ENCODE data around the gene MOB3B. TPM values are rescaled to one million over a fixed set of nuclear protein-coding genes. Genes with fewer than 3 reads are reported as not detected.
"Not testable (repeated sequence)": the region's sequence is repeated elsewhere in the genome, so short reads cannot be mapped to it uniquely, and the experiment has no call there.

Gene MOB3B
- total RNA-seq, 1 experiment from 2014 or later: 0.19 TPM

DNA sequence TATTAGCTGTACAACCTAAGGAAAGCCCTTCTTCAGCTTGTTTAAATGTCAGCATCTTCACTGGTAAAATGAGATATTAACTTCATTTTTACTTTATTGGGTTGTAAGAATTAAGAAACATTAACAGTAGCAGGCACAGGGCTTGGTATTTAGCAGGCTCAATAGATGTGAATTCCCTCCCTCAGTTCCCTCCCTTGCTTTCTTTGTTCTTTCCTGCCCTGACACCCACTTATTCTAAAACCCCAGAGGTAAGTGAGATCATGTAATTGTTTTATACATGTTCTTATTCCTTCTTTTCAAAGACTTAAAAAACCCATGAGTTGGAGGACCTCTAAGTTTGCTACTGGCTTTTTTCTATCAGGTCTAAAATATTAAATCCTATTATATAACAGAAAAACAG lies 78.9 kb downstream of the MOB3B start:
- Histone ChIP-seq H3K27ac (ENCODE audit: low read depth, low read length, poor library complexity, severe bottlenecking) (no peak overlapping the region), H3K4me1 (ENCODE audit: insufficient read depth, low read length, poor library complexity, severe bottlenecking) (no peaks in the 10 kb centered on the region), H3K36me3 (ENCODE audit: insufficient read depth, low read length, poor library complexity, severe bottlenecking) (no peaks in the 10 kb centered on the region), H3K9me3 (ENCODE audit: low read depth, low read length, poor library complexity, severe bottlenecking) (no peaks in the 10 kb centered on the region), H3K27me3 (replicated peaks; ENCODE audit: insufficient read depth, low read depth, low read length, poor library complexity) (no peaks in the 10 kb centered on the region), H3K4me3 (ENCODE audit: low read depth, low read length, poor library complexity, severe bottlenecking) (no peak overlapping the region)
- BruUV-seq (replicated peaks): no TSS peak
- no peak for DNase-seq (ENCODE audit: low spot score)
- TF ChIP-seq, protein P1, sequence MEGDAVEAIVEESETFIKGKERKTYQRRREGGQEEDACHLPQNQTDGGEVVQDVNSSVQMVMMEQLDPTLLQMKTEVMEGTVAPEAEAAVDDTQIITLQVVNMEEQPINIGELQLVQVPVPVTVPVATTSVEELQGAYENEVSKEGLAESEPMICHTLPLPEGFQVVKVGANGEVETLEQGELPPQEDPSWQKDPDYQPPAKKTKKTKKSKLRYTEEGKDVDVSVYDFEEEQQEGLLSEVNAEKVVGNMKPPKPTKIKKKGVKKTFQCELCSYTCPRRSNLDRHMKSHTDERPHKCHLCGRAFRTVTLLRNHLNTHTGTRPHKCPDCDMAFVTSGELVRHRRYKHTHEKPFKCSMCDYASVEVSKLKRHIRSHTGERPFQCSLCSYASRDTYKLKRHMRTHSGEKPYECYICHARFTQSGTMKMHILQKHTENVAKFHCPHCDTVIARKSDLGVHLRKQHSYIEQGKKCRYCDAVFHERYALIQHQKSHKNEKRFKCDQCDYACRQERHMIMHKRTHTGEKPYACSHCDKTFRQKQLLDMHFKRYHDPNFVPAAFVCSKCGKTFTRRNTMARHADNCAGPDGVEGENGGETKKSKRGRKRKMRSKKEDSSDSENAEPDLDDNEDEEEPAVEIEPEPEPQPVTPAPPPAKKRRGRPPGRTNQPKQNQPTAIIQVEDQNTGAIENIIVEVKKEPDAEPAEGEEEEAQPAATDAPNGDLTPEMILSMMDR (conservative IDR thresholded peaks at IDR 0.05; ENCODE audit: low read depth, low read length): no peak
- TF ChIP-seq EZH2 (IDR thresholded peaks at IDR 0.05; ENCODE audit: borderline replicate concordance, low read depth, low read length, poor library complexity, severe bottlenecking): no peak
- ChIA-PET POLR2A (ENCODE audit: low non-redundant PET) (no interaction called here), CTCF (no interaction called here)
- intact Hi-C loops (cut with micrococcal nuclease; ENCODE audit: unreplicated experiment): no loop called here

DNA sequence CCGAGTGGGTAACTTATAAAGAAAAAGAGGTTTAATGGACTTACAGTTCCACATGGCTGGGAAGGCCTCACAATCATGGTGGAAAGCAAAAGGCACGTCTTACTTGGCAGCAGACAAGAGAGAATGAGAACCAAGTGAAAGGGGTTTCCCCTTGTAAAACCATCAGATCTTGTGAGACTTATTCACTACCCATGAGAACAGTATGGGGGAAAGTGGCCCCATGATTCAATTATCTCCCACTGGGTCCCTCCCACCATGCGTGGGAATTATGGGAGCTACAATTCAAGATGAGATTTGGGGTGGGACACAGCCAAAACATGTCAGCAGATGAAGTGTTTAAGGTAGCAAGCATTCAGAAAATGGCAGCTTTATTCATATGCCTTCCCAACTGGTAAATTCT lies 81.3 kb downstream of the MOB3B start:
- DNase-seq (ENCODE audit: low spot score); H3K4me3 ChIP-seq (ENCODE audit: low read depth, low read length, poor library complexity, severe bottlenecking); H3K9me3 ChIP-seq (ENCODE audit: low read depth, low read length, poor library complexity, severe bottlenecking); CTCF ChIA-PET; H3K36me3 ChIP-seq (ENCODE audit: insufficient read depth, low read length, poor library complexity, severe bottlenecking); H3K27me3 ChIP-seq (replicated peaks; ENCODE audit: insufficient read depth, low read depth, low read length, poor library complexity); H3K27ac ChIP-seq (ENCODE audit: low read depth, low read length, poor library complexity, severe bottlenecking); intact Hi-C loops (cut with micrococcal nuclease; ENCODE audit: unreplicated experiment); BruUV-seq (replicated peaks); POLR2A ChIA-PET (ENCODE audit: low non-redundant PET); H3K4me1 ChIP-seq (ENCODE audit: insufficient read depth, low read length, poor library complexity, severe bottlenecking): not testable (repeated sequence)

DNA sequence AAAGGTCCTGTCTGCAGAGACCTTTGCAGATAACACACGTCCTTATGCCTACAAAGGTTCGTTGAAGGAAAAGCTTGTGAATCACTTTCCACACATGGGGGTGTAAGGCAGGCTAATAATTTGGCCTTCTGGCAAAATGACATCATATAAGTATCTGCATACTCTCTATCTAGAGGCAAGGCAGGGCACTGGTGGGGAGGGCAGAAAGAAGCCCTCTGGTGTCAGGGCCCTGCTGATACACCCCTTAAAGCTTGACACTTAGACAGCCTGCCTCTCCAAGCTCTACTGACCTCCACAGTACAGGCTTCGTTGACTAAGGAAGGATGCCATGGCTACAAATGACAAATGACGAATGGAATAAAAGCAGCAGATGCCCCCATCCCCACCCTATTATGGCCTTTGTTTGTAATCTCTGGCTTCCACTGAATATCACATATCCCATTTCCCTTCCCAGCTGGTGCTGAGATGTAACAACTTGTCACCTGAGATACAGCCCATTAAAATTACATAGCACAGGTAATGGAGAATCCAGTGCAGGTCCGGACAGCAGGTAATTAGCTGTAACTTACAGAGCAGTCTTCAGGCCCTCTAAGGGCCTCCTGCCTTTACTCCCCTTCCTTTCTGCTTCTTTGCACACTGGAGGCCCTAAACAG lies 82.5 kb downstream of the MOB3B start:
- no peaks in the 10 kb centered on the region for H3K27me3 ChIP-seq (replicated peaks; ENCODE audit: insufficient read depth, low read depth, low read length, poor library complexity)
- BruUV-seq (replicated peaks): no TSS peak
- no peaks in the 10 kb centered on the region for H3K4me1 ChIP-seq (ENCODE audit: insufficient read depth, low read length, poor library complexity, severe bottlenecking)
- DNase-seq (ENCODE audit: low spot score): no peak
- intact Hi-C loops (cut with micrococcal nuclease; ENCODE audit: unreplicated experiment): no loop called here
- ChIA-PET POLR2A (ENCODE audit: low non-redundant PET) (no interaction called here), CTCF (no interaction called here)
- H3K9me3 ChIP-seq (ENCODE audit: low read depth, low read length, poor library complexity, severe bottlenecking): no peaks in the 10 kb centered on the region
- no peak overlapping the region for H3K27ac ChIP-seq (ENCODE audit: low read depth, low read length, poor library complexity, severe bottlenecking)
- H3K4me3 ChIP-seq (ENCODE audit: low read depth, low read length, poor library complexity, severe bottlenecking): no peak overlapping the region
- no peaks in the 10 kb centered on the region for H3K36me3 ChIP-seq (ENCODE audit: insufficient read depth, low read length, poor library complexity, severe bottlenecking)
- no peak for TF ChIP-seq EZH2 (IDR thresholded peaks at IDR 0.05; ENCODE audit: borderline replicate concordance, low read depth, low read length, poor library complexity, severe bottlenecking)
- TF ChIP-seq, protein P1 (conservative IDR thresholded peaks at IDR 0.05; ENCODE audit: low read depth, low read length): no peak

DNA sequence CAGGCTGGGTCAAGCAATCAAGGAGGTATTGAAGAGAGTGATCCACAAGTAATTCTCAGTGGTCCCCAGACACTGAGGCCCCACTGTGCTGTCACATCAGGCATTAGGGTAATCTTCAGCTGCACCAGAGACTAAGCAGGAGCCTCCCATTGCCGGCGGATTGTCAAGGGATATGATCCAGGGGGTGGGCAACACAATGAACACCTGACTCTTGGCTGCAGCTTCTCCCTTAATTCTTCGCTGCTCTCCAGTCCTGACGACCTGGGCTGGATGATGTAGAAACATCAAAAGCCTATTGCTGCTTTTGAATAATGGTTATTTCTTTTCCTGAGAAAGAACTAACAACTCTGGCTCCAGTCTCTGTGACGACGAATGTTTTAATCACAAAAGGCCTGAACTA lies 83.9 kb downstream of the MOB3B start:
- intact Hi-C loops (cut with micrococcal nuclease; ENCODE audit: unreplicated experiment): no loop called here
- no peak overlapping the region for H3K27ac ChIP-seq (ENCODE audit: low read depth, low read length, poor library complexity, severe bottlenecking)
- H3K9me3 ChIP-seq (ENCODE audit: low read depth, low read length, poor library complexity, severe bottlenecking): no peaks in the 10 kb centered on the region
- H3K4me1 ChIP-seq (ENCODE audit: insufficient read depth, low read length, poor library complexity, severe bottlenecking): no peaks in the 10 kb centered on the region
- no peak for TF ChIP-seq EZH2 (IDR thresholded peaks at IDR 0.05; ENCODE audit: borderline replicate concordance, low read depth, low read length, poor library complexity, severe bottlenecking)
- TF ChIP-seq, protein P1 (conservative IDR thresholded peaks at IDR 0.05; ENCODE audit: low read depth, low read length): no peak
- no peaks in the 10 kb centered on the region for H3K36me3 ChIP-seq (ENCODE audit: insufficient read depth, low read length, poor library complexity, severe bottlenecking)
- ChIA-PET CTCF (no interaction called here), POLR2A (ENCODE audit: low non-redundant PET) (no interaction called here)
- BruUV-seq (replicated peaks): no TSS peak
- no peaks in the 10 kb centered on the region for H3K27me3 ChIP-seq (replicated peaks; ENCODE audit: insufficient read depth, low read depth, low read length, poor library complexity)
- H3K4me3 ChIP-seq (ENCODE audit: low read depth, low read length, poor library complexity, severe bottlenecking): no peak overlapping the region
- no peak for DNase-seq (ENCODE audit: low spot score)
